NT2/D1 (cell line): ENCODE measurements around the gene CTAGE8.
"Not testable (repeated sequence)": the region's sequence is repeated elsewhere in the genome, so short reads cannot be mapped to it uniquely, and the experiment has no call there.

Source experiments
- SUZ12 ChIP-seq: IDR thresholded peaks from 2 replicates; pipeline ENCODE4 v1.6.1; 2011; ENCODE audit not compliant: insufficient read length, insufficient read depth; ENCODE audit errors: extremely low read depth
- ZNF274 ChIP-seq: IDR thresholded peaks from 2 replicates; pipeline ENCODE4 v1.6.1; 2011; ENCODE audit warnings: mild to moderate bottlenecking, low read depth, low read length

DNA sequence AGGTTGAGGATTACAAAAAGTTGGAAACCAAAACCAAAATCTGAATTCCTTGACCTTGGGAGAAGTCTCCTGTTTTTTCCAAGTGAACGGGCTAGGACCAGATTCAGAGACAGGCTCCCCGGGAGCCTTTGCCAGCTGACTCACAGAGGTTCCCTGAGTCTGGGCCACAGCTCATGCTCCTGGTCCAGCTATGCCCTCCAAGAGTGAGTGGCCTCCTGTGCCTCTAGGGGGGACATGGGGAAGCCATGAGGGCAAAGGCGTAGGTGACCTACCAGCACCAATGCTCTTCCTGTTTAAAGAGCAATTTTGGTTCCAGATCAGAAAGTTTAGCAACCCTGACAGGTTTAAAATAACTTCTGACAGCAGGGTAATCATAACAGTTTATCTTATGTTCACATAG lies 40.3 kb downstream of the CTAGE8 start:
- TF ChIP-seq ZNF274, SUZ12: not testable (repeated sequence)
